ENCODE measurements around the gene TCN2.
"Not testable (repeated sequence)": the region's sequence is repeated elsewhere in the genome, so short reads cannot be mapped to it uniquely, and the experiment has no call there.

TCN2 gene

GRCh38 chr22:30609260-30610185 is 2.5 kb downstream of the TCN2 start:
- DNase-seq (ENCODE audit: low read depth in 1 of 2, low spot score in 1 of 2): no peak

DNA sequence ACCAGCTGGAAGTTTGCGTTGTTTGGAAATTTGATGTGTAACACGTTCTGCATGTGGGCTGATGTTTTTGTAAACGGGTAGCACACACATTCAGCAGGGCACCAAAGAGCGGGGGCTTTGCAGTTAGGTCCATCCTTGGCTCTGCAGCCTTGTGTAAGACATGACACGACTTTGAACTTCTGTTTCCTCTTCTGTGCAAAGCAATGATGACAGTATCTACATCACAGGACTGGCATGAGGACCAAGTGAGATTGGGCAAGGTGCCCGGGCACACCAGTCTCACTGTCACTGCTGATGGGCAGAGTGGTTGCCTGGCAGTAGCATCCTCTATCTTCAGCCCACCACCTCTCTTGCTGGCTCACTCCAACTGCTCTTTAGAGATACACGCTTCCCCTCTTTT is 3.3 kb downstream of the TCN2 start:
- DNase-seq (ENCODE audit: low read depth in 1 of 2, low spot score in 1 of 2): no peak

- DNase-seq (ENCODE audit: low read depth in 1 of 2, low spot score in 1 of 2): no peak
These were observed 4.2 kb downstream of the TCN2 start for GRCh38 chr22:30611197-30611596.

GRCh38 chr22:30612789-30613188 is 5.8 kb downstream of the TCN2 start:
- no peak for DNase-seq (ENCODE audit: low read depth in 1 of 2, low spot score in 1 of 2)

- DNase-seq (ENCODE audit: low read depth in 1 of 2, low spot score in 1 of 2): no peak
These were observed 7.3 kb downstream of the TCN2 start for GRCh38 chr22:30614268-30614667.

GRCh38 chr22:30614879-30615278 is 7.9 kb downstream of the TCN2 start:
- no peak for DNase-seq (ENCODE audit: low read depth in 1 of 2, low spot score in 1 of 2)

GRCh38 chr22:30615543-30615954 is 8.6 kb downstream of the TCN2 start:
- no peak for DNase-seq (ENCODE audit: low read depth in 1 of 2, low spot score in 1 of 2)

DNA sequence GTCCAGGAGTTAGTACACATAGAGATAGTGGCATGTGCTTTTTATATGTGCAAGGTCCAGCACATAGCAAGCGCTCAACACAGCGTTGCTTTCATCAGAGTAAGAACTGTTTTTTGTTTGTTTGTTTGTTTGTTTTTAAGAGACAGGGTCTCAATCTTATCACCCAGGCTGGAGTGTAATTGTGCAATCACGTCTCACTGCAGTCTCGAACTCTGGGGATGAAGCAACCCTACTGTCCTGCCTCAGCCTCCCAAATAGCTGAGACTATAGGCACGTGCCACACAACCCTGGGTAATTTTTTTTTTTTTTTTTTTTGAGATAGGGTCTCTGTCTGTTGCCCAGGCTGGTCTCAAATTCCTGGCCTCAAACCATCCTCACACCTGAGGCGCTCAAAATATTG is 10.8 kb downstream of the TCN2 start:
- DNase-seq (ENCODE audit: low read depth in 1 of 2, low spot score in 1 of 2): no peak

- not testable (repeated sequence) for DNase-seq (ENCODE audit: low read depth in 1 of 2, low spot score in 1 of 2)
These were observed 12.9 kb downstream of the TCN2 start for GRCh38 chr22:30619909-30620308.

- DNase-seq (ENCODE audit: low read depth in 1 of 2, low spot score in 1 of 2): no peak
These were observed 19.4 kb downstream of the TCN2 start for GRCh38 chr22:30626413-30626812.

DNA sequence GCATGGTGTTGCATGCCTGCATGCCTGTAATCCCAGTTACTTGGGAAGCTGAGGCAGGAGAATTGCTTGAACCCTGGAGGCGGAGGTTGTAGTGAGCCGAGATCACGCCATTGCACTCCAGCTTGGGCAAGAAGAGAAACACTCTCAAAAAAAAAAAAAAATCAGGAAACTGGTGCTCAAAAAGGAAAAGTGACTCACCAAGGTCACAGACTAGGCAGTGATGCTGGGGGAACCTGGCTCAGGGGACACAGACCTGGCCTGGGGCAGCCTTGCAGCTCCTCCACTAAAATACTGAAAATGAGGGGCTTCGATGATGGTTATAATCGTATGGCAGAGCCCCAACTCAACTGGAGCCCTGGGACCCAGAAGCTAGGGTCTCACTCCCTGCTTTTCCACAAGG is 20.5 kb downstream of the TCN2 start:
- DNase-seq (ENCODE audit: low read depth in 1 of 2, low spot score in 1 of 2): no peak

DNA sequence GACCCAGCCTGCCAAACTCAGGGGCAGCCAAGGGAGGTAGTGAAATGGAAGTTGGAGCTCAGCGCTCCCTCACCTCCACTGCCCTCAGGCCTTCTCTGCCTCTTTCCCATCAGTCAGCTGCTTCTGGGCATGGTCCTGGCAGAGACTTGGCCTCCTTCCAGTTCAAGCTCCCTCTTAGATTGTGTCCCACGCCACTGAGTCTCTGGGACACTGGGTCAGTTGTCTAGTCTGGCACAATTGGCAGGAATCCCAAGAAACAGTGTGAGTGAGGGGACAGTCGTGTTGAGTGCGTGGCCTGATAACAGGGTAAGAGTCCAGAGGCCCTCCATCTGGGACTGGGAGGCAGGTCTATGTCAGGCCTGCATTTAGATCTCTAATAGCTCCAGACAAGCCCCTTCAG is 21.5 kb downstream of the TCN2 start:
- no peak for DNase-seq (ENCODE audit: low read depth in 1 of 2, low spot score in 1 of 2)

DNA sequence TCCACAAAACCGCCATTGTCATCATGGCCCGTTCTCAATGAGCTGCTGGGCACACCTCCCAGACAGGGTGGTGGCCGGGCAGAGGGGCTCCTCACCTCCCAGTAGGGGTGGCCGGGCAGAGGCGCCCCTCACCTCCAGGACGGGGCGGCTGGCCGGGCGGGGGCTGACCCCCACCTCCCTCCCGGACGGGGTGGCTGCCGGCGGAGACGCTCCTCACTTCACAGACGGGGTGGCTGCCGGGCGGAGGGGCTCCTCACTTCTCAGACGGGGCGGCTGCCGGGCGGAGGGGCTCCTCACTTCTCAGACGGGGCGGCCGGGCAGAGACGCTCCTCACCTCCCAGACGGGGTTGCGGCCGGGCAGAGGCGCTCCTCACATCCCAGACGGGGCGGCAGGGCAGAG is 24.5 kb downstream of the TCN2 start:
- DNase-seq (ENCODE audit: low read depth in 1 of 2, low spot score in 1 of 2): not testable (repeated sequence)

- DNase-seq (ENCODE audit: low read depth in 1 of 2, low spot score in 1 of 2): peak; percentile 79 to 89
These were observed 27.7 kb downstream of the TCN2 start for GRCh38 chr22:30634471-30635233.

GRCh38 chr22:30635273-30636225 is 28.6 kb downstream of the TCN2 start, which contains the start of gene SLC35E4:
Gene SLC35E4 (plus strand): TSS chr22:30635781. CDS start chr22:30636451, 670 bp downstream.
- DNase-seq (ENCODE audit: low read depth in 1 of 2, low spot score in 1 of 2): peak; percentile 93 to 98

GRCh38 chr22:30636226-30637077 is 29.5 kb downstream of the TCN2 start:
- no peak for DNase-seq (ENCODE audit: low read depth in 1 of 2, low spot score in 1 of 2)

DNA sequence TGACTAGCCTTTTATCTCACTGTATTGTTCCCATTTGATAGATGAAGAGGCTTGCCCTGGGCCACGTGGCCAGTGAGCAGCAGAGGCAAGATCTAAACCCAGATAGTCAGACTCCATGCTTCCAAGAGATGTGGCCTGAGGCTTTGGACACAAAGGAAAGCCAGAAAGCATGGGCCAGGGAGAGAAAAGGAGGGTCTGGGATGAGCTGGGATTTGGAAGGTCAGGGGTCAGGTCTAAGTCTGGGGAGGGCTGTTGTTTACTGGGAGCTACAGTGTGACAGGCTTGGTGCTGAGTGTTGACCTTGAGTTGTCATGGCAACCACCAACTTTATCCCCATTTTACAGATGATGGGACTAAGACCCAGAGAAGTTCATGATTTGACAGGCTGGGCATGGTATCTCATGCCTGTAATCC is 30.7 kb downstream of the TCN2 start:
- DNase-seq (ENCODE audit: low read depth in 1 of 2, low spot score in 1 of 2): no peak

DNA sequence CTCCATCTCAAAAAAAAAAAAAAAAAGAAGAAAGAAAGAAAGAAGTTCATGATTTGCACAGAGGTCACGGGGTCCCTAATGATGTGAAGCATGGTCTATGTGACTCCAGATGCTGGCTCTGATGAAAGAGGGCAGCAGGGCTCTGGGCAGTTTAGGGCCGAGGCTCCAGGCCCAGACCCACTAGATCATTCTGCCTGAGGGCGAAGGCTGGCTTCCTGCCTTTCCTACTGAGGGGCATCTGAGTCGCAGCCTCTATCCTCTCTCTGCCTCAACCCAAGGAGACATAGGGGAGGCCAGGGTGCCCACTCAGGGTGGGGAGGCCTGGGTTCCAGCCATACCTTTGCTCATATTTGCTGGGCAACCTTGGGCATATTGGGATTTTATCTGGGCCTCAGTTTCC is 33.4 kb downstream of the TCN2 start:
- DNase-seq (ENCODE audit: low read depth in 1 of 2, low spot score in 1 of 2): no peak

- no peak for DNase-seq (ENCODE audit: low read depth in 1 of 2, low spot score in 1 of 2)
These were observed 34.0 kb downstream of the TCN2 start for GRCh38 chr22:30640839-30641430.
